HepG2 (cell line): ENCODE results near the gene AKT2.

Experiments used
- BRCA1 ChIP-seq: sonication (generic); formaldehyde crosslinking; IDR thresholded peaks from 2 replicates; pipeline ENCODE4 v1.4.0; 2020; ENCODE audit warnings: missing genetic modification reagents
- CTCF ChIP-seq: sonication (generic); formaldehyde crosslinking; IDR thresholded peaks from 2 replicates; pipeline ENCODE4 v1.5.0; 2020; ENCODE audit warnings: mild to moderate bottlenecking, missing genetic modification reagents, moderate library complexity
- HNRNPH1 ChIP-seq: fragments of 200-400 bp; formaldehyde crosslinking; optimal IDR thresholded peaks from 2 replicates; pipeline ENCODE3; 2017; ENCODE audit warnings: mild to moderate bottlenecking, low read depth, low read length
- MXI1 ChIP-seq: IDR thresholded peaks from 3 replicates; pipeline ENCODE4 v1.6.1; 2012; ENCODE audit warnings: low read depth, low read length, inconsistent platforms, borderline replicate concordance
- NONO ChIP-seq, 2 experiments: fragments of 450-650 bp in 1 of 2; sonication (generic) in 1 of 2; formaldehyde crosslinking in 1 of 2; IDR thresholded peaks in 1 of 2; conservative IDR thresholded peaks in 1 of 2; 2 replicates each; pipeline versions ENCODE4 v1.6.1 to v1.8.0; 2017 to 2022; ENCODE audit warnings: mild to moderate bottlenecking in 1 of 2, missing genetic modification reagents in 1 of 2, moderate library complexity in 1 of 2
- USF2 ChIP-seq, 2 experiments: sonication (generic) in 1 of 2; formaldehyde crosslinking in 1 of 2; IDR thresholded peaks; 2 replicates each; pipeline versions ENCODE4 v1.5.1 to v1.6.1; 2011 to 2020; ENCODE audit warnings: borderline replicate concordance in 1 of 2, low read depth in 1 of 2, low read length in 1 of 2, mild to moderate bottlenecking in 1 of 2, missing genetic modification reagents in 1 of 2, moderate library complexity in 1 of 2
- ZC3H13 ChIP-seq: sonication (generic); formaldehyde crosslinking; IDR thresholded peaks from 2 replicates; pipeline ENCODE4 v1.8.1; 2023; ENCODE audit warnings: mild to moderate bottlenecking, missing genetic modification reagents, moderate library complexity
- ZNF260 ChIP-seq: sonication (generic); formaldehyde crosslinking; IDR thresholded peaks from 2 replicates; pipeline ENCODE4 v1.4.0; 2020; ENCODE audit warnings: missing genetic modification reagents, low read depth, mild to moderate bottlenecking, borderline replicate concordance
- ZNF331 ChIP-seq: sonication (generic); formaldehyde crosslinking; IDR thresholded peaks from 2 replicates; pipeline ENCODE4 v1.4.0; 2020; ENCODE audit warnings: missing genetic modification reagents
- ZNF333 ChIP-seq: sonication (generic); formaldehyde crosslinking; IDR thresholded peaks from 2 replicates; pipeline ENCODE4 v1.4.0; 2020; ENCODE audit warnings: mild to moderate bottlenecking, missing genetic modification reagents, borderline replicate concordance
- ZNF652 ChIP-seq: IDR thresholded peaks from 2 replicates; pipeline ENCODE4 v1.6.1; 2016; ENCODE audit warnings: low read depth, borderline replicate concordance
- TF ChIP-seq, protein P1 (sequence below), 2 experiments: IDR thresholded peaks; 2 replicates each; pipeline ENCODE4 v1.6.1; 2011 to 2012; ENCODE audit warnings: low read length in 2 of 2, borderline replicate concordance in 1 of 2, low read depth in 1 of 2, mild to moderate bottlenecking in 1 of 2, moderate library complexity in 1 of 2

DNA sequence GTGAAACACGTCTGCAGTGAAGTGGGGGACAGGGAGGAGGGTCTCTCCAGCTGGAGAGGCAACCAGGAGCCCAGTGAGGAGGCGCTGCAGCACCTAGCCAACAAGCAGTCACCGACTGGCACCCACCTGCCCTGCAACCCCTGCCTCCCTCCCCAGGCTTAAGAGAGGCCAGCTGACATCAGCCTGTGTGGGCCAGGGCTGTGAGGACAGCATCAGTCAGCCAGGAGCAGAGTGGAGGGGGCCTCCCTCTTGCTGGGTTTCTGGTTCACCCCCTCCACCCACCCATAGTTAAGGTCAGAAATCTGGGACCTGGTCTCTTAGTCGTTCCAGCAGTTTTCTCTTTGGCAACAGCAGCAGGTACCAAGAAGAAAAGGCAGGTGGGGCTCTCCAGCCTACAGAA lies 33.2 kb downstream of the AKT2 start:
- TF ChIP-seq NONO (IDR thresholded peaks at IDR 0.05) (no peak), NONO (CRISPR knock-in tag; conservative IDR thresholded peaks at IDR 0.05) (no peak), USF2 (IDR thresholded peaks at IDR 0.05; ENCODE audit: low read depth, low read length) (no peak), USF2 (CRISPR knock-in tag; IDR thresholded peaks at IDR 0.05; ENCODE audit: borderline replicate concordance) (no peak), BRCA1 (CRISPR knock-in tag) (no peak), CTCF (CRISPR knock-in tag) (no peak), ZNF652 (no peak), MXI1 (no peak), ZNF260 (CRISPR knock-in tag) (no peak), ZC3H13 (no peak), ZNF333 (CRISPR knock-in tag) (no peak), ZNF331 (CRISPR knock-in tag) (no peak), HNRNPH1 (no peak)
- TF ChIP-seq, protein P1, sequence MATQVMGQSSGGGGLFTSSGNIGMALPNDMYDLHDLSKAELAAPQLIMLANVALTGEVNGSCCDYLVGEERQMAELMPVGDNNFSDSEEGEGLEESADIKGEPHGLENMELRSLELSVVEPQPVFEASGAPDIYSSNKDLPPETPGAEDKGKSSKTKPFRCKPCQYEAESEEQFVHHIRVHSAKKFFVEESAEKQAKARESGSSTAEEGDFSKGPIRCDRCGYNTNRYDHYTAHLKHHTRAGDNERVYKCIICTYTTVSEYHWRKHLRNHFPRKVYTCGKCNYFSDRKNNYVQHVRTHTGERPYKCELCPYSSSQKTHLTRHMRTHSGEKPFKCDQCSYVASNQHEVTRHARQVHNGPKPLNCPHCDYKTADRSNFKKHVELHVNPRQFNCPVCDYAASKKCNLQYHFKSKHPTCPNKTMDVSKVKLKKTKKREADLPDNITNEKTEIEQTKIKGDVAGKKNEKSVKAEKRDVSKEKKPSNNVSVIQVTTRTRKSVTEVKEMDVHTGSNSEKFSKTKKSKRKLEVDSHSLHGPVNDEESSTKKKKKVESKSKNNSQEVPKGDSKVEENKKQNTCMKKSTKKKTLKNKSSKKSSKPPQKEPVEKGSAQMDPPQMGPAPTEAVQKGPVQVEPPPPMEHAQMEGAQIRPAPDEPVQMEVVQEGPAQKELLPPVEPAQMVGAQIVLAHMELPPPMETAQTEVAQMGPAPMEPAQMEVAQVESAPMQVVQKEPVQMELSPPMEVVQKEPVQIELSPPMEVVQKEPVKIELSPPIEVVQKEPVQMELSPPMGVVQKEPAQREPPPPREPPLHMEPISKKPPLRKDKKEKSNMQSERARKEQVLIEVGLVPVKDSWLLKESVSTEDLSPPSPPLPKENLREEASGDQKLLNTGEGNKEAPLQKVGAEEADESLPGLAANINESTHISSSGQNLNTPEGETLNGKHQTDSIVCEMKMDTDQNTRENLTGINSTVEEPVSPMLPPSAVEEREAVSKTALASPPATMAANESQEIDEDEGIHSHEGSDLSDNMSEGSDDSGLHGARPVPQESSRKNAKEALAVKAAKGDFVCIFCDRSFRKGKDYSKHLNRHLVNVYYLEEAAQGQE (IDR thresholded peaks at IDR 0.05; ENCODE audit: borderline replicate concordance in 1 of 2, low read depth in 1 of 2, low read length in 2 of 2), result no peak
